Measurements from ENCODE around the gene EAPP. TPM values are rescaled to one million over a fixed set of nuclear protein-coding genes. Genes with fewer than 3 reads are reported as not detected.

The EAPP gene
- total RNA-seq, 2 donors from 2014 or later = 53.4 to 54.8 TPM

Other genes starting within 250 kb of the EAPP start
- gene SPTSSA, start 77.5 kb downstream of the EAPP start, total RNA-seq = 1 to 10 TPM; 7.3 to 8.1 TPM
- gene SNX6, start 90.4 kb upstream of the EAPP start, total RNA-seq = 10 to 100 TPM; 90.9 to 93.9 TPM
- 10 to 100 TPM in 1 of 2 donors, 1 to 10 TPM in 1; 8.2 to 12.5 TPM for gene CFL2, start 174.9 kb upstream of the EAPP start, total RNA-seq